GM23248 (cell line): ENCODE measurements around the gene CDK10. TPM values are rescaled to one million over a fixed set of nuclear protein-coding genes. Genes with fewer than 3 reads are reported as not detected.

Source experiments
- DNase-seq: peaks from one replicate; pipeline ENCODE4 v3.0.0-alpha.2; 2015
- H2AFZ ChIP-seq: fragments of 200-600 bp; sonication (generic); 2 replicates; pipeline ENCODE4 v1.6.1; 2016; ENCODE audit warnings: antibody characterized with exemption
- H3F3A ChIP-seq: fragments of 200-600 bp; sonication (generic); 2 replicates; pipeline ENCODE4 v1.6.1; 2016; ENCODE audit warnings: mild to moderate bottlenecking, antibody characterized with exemption, mixed run types; ENCODE audit not compliant: insufficient read depth
- H3K27ac ChIP-seq: fragments of 200-600 bp; sonication (generic); 2 replicates; pipeline ENCODE4 v1.5.1; 2016; ENCODE audit warnings: mild to moderate bottlenecking
- H3K27me3 ChIP-seq: fragments of 200-600 bp; sonication (generic); replicated peaks from 2 replicates; pipeline ENCODE4 v1.6.1; 2016; ENCODE audit warnings: mild to moderate bottlenecking; ENCODE audit not compliant: insufficient read depth
- H3K36me3 ChIP-seq: fragments of 200-600 bp; sonication (generic); 2 replicates; pipeline ENCODE4 v1.6.1; 2016; ENCODE audit warnings: low read depth, mild to moderate bottlenecking
- H3K4me1 ChIP-seq: fragments of 200-600 bp; sonication (generic); 2 replicates; pipeline ENCODE4 v1.6.1; 2016; ENCODE audit warnings: mild to moderate bottlenecking; ENCODE audit not compliant: insufficient read depth
- H3K4me2 ChIP-seq: fragments of 200-600 bp; sonication (generic); one replicate; pipeline ENCODE4 v1.6.1; 2016; ENCODE audit warnings: mild to moderate bottlenecking; ENCODE audit not compliant: unreplicated experiment
- H3K4me3 ChIP-seq: fragments of 200-600 bp; sonication (generic); 2 replicates; pipeline ENCODE4 v1.5.1; 2016; ENCODE audit warnings: mild to moderate bottlenecking
- H3K79me2 ChIP-seq: fragments of 200-600 bp; sonication (generic); 2 replicates; pipeline ENCODE4 v1.6.1; 2016; ENCODE audit warnings: mild to moderate bottlenecking; ENCODE audit not compliant: insufficient read depth
- H3K9ac ChIP-seq: fragments of 200-600 bp; sonication (generic); 2 replicates; pipeline ENCODE4 v1.6.1; 2016; ENCODE audit warnings: mild to moderate bottlenecking
- H3K9me2 ChIP-seq: fragments of 200-600 bp; sonication (generic); 2 replicates; pipeline ENCODE4 v1.6.1; 2016; ENCODE audit warnings: mixed run types, mild to moderate bottlenecking, moderate library complexity; ENCODE audit not compliant: insufficient read depth
- H3K9me3 ChIP-seq: fragments of 200-600 bp; sonication (generic); one replicate; pipeline ENCODE4 v1.6.1; 2017; ENCODE audit warnings: low read depth
- H4K20me1 ChIP-seq: fragments of 200-600 bp; sonication (generic); 2 replicates; pipeline ENCODE4 v1.6.0; 2016; ENCODE audit not compliant: insufficient read depth
- EZH2 ChIP-seq: fragments of 200-600 bp; sonication (generic); IDR thresholded peaks from 2 replicates; pipeline ENCODE4 v1.6.1; 2018; ENCODE audit warnings: antibody characterized with exemption, mild to moderate bottlenecking; ENCODE audit not compliant: insufficient read depth, poor library complexity, severe bottlenecking
- EZH2phosphoT487 ChIP-seq: fragments of 200-600 bp; sonication (generic); IDR thresholded peaks from 2 replicates; pipeline ENCODE4 v1.6.1; 2018; ENCODE audit warnings: antibody characterized with exemption, moderate library complexity, mild to moderate bottlenecking, low read depth; ENCODE audit not compliant: insufficient read depth
- WGBS, 2 experiments: methylation state at CpG; one replicate each; pipeline ENCODE4 v1.1.6; 2015 to 2017; ENCODE audit warnings: low lambda C conversion rate in 2 of 2, low coverage in 1 of 2; ENCODE audit errors: missing lambda C conversion rate in 2 of 2; 5-methylcytosine and 5-hydroxymethylcytosine counted together
- in situ Hi-C: fragments of 300-500 bp; cut with MboI; formaldehyde crosslinking; loops from 2 replicates; pipeline ENCODE4 v1.15.0; 2020
- polyA plus RNA-seq: library from polyadenylated mRNA; unstranded; fragments of >200 nt; fragmentation: Nextera tagmentation; extraction: Ambion mirVana; gene quantifications from 2 replicates; pipeline ENCODE4 v1.2.1, GENCODE V29; 2016
- total RNA-seq: library from RNA; depleted of rRNA; stranded (reverse); fragments of >200 nt; shearing (Covaris generic); gene quantifications from 2 replicates; pipeline ENCODE4 v1.2.3, GENCODE V29; 2014

Gene CDK10
- total and polyA plus RNA-seq, 2 experiments from 2014 or later = 49.6 to 51.9 TPM

DNA sequence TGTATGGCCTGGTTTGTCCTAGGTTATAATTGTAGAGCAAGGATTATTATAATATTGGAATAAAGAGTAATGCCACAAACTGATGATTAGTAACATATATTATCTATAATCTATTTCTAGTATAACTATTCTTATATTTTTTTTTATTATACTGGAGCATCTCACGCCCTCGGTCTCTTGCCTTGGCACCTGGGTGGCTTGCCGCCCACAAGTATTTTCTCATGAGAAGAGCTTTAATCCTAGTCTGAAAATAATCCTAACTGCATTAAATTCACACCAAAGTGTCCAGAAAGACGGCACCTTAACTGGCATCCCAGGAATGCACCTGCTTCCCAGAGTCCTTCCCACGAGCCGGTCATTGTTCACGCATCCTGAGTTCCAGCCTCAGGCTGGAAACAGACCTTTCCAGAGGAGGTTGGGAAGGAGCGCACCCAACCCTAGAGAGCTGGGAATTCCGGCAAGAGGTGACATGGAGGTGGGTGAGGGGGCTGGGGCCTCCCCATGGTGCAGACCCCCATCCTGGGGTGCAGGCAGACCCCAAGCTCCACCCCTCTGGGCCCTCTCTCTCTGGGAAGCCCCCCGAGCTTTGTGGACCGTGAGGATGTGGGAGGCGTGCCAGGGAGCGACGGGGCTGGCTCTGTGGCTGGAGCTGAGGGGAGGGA lies 44.9 kb upstream of the CDK10 start:
- 8 to 10% methylated on average over 11 to 14 of the region's 14 CpGs for WGBS, 2 experiments

DNA sequence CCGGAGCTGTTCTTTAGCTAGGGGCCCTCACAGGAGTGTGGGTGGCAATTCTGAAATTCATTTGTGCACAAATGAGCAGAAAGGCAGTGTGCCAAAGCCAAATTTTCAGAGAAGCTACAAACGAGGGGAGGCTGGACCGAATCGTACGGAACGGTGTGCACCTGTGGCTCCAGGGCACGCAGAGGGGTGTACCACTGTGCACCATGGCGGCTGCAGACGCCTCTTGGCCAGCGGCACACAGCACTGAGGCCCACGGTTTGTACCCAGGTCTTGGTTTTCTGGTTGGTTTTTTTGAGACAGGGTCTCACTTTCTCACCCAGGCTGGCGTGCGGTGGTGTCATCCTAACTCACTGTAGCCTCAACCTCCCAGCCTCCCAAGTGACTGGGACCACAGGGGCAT lies 43.9 kb upstream of the CDK10 start:
- no peak for DNase-seq
- H3K36me3 ChIP-seq = peaks cover 5% of the 10 kb centered on the region; the same call in 1 of the 2 replicates
- in situ Hi-C loops = no loop called here
- no peaks in the 10 kb centered on the region for H3F3A ChIP-seq
- H3K4me2 ChIP-seq = no peak overlapping the region
- H3K4me3 ChIP-seq = no peak overlapping the region
- 72 to 78% methylated on average over 13 of the region's 13 CpGs for whole genome bisulfite sequencing, 2 experiments
- no peaks in the 10 kb centered on the region for H3K27me3 ChIP-seq
- H3K79me2 ChIP-seq = no peaks in the 10 kb centered on the region
- no peaks in the 10 kb centered on the region for H3K9me3 ChIP-seq
- no peak for TF ChIP-seq EZH2
- no peak for TF ChIP-seq EZH2phosphoT487
- no peaks in the 10 kb centered on the region for H4K20me1 ChIP-seq
- H2AFZ ChIP-seq = no peak overlapping the region
- no peak overlapping the region for H3K27ac ChIP-seq
- H3K9me2 ChIP-seq = no peaks in the 10 kb centered on the region
- H3K4me1 ChIP-seq = no peaks in the 10 kb centered on the region
- H3K9ac ChIP-seq = no peak overlapping the region

More for the DNA sequence above, 44.9 kb upstream of the CDK10 start:
- H4K20me1 ChIP-seq = no peaks in the 10 kb centered on the region
- H3K4me2 ChIP-seq = peak overlapping the region; percentile 93
- no peak overlapping the region for H2AFZ ChIP-seq
- H3K4me1 ChIP-seq = no peaks in the 10 kb centered on the region
- H3K36me3 ChIP-seq = no peaks in the 10 kb centered on the region; the same call in 1 of the 2 replicates
- H3K4me3 ChIP-seq = no peak overlapping the region
- in situ Hi-C loops = no loop called here
- TF ChIP-seq EZH2 = no peak
- TF ChIP-seq EZH2phosphoT487 = no peak
- H3K79me2 ChIP-seq = no peaks in the 10 kb centered on the region
- no peaks in the 10 kb centered on the region for H3K27me3 ChIP-seq
- no peak for DNase-seq
- H3K9ac ChIP-seq = no peak overlapping the region
- H3K9me2 ChIP-seq = no peaks in the 10 kb centered on the region
- no peak overlapping the region for H3K27ac ChIP-seq
- H3F3A ChIP-seq = no peaks in the 10 kb centered on the region
- H3K9me3 ChIP-seq = no peaks in the 10 kb centered on the region

GRCh38 chr16:89643769-89644300 lies 42.7 kb upstream of the CDK10 start:
- no peak overlapping the region for H2AFZ ChIP-seq
- no peak overlapping the region for H3K4me2 ChIP-seq
- H3K4me1 ChIP-seq = no peaks in the 10 kb centered on the region
- no peak for TF ChIP-seq EZH2
- no peak for TF ChIP-seq EZH2phosphoT487
- H3K9me3 ChIP-seq = no peaks in the 10 kb centered on the region
- H3F3A ChIP-seq = no peaks in the 10 kb centered on the region
- no peak overlapping the region for H3K27ac ChIP-seq
- DNase-seq = no peak
- no peak overlapping the region for H3K9ac ChIP-seq
- peaks cover 5% of the 10 kb centered on the region; the same call in 1 of the 2 replicates for H3K36me3 ChIP-seq
- H3K79me2 ChIP-seq = no peaks in the 10 kb centered on the region
- 70 to 71% methylated on average over 14 of the region's 14 CpGs for WGBS, 2 experiments
- H3K27me3 ChIP-seq = no peaks in the 10 kb centered on the region
- no peaks in the 10 kb centered on the region for H3K9me2 ChIP-seq
- H3K4me3 ChIP-seq = no peak overlapping the region
- in situ Hi-C loops = no loop called here
- no peaks in the 10 kb centered on the region for H4K20me1 ChIP-seq

- TF ChIP-seq EZH2 (no peak), EZH2phosphoT487 (no peak)
- in situ Hi-C loops = no loop called here
- H3K4me1 ChIP-seq = no peaks in the 10 kb centered on the region
- H2AFZ ChIP-seq = no peak overlapping the region
- no peaks in the 10 kb centered on the region for H4K20me1 ChIP-seq
- no peaks in the 10 kb centered on the region for H3K79me2 ChIP-seq
- H3K9me3 ChIP-seq = no peaks in the 10 kb centered on the region
- no peak overlapping the region for H3K4me2 ChIP-seq
- H3K4me3 ChIP-seq = no peak overlapping the region
- no peaks in the 10 kb centered on the region for H3F3A ChIP-seq
- H3K27me3 ChIP-seq = no peaks in the 10 kb centered on the region
- no peaks in the 10 kb centered on the region for H3K9me2 ChIP-seq
- H3K27ac ChIP-seq = no peak overlapping the region
- 65 to 71% methylated on average over 9 to 11 of the region's 11 CpGs for WGBS, 2 experiments
- no peak overlapping the region for H3K9ac ChIP-seq
- H3K36me3 ChIP-seq = peaks cover 5% of the 10 kb centered on the region; the same call in 1 of the 2 replicates
- DNase-seq = no peak
Measured at GRCh38 chr16:89645122-89645521, 41.4 kb upstream of the CDK10 start.
